ENCODE measurements around the gene TPSG1. TPM values are rescaled to one million over a fixed set of nuclear protein-coding genes. Genes with fewer than 3 reads are reported as not detected.

Gene TPSG1
- total RNA-seq, 1 experiment from 2014 or later: not detected

GRCh38 chr16:1223355-1224214 is 1.5 kb downstream of the TPSG1 start:
- H2AK5ac ChIP-seq (ENCODE audit: insufficient read length, low read length): no peak overlapping the region
- H2BK120ac ChIP-seq (ENCODE audit: low read depth, low read length, poor library complexity, severe bottlenecking): no peak overlapping the region
- no peaks in the 10 kb centered on the region for H3K9me3 ChIP-seq (ENCODE audit: control insufficient read depth, low read depth, low read length)
- peak overlapping the region in 2 of 3 experiments; percentile 74 to 95; a peak in 4 of 7 replicates for H3K27ac Mint-ChIP-seq
- no peak overlapping the region for H2BK20ac ChIP-seq (ENCODE audit: low read depth, low read length, poor library complexity, severe bottlenecking)
- H2BK5ac ChIP-seq (ENCODE audit: insufficient read length, low read length): no peak overlapping the region
- no peak overlapping the region for H4K5ac ChIP-seq (ENCODE audit: insufficient read length, low read depth, low read length)
- H3K4me2 ChIP-seq (ENCODE audit: insufficient read depth, insufficient read length, low read length): no peak overlapping the region
- H2BK15ac ChIP-seq (ENCODE audit: low read depth, low read length): no peak overlapping the region
- no CpG with 5 or more reads among the region's 38 CpGs for WGBS (ENCODE audit: extremely low coverage, insufficient read length, low lambda C conversion rate)
- H3K9me3 Mint-ChIP-seq: peaks cover 0 to 3% of the 10 kb centered on the region in 2 experiments; a peak in 1 of 5 replicates
- H3K79me2 ChIP-seq (ENCODE audit: insufficient read depth, low read length): no peaks in the 10 kb centered on the region
- no peak overlapping the region for H4K8ac ChIP-seq (replicated peaks; ENCODE audit: insufficient read length, low read depth, low read length)
- no peaks in the 10 kb centered on the region for H4K20me1 ChIP-seq (ENCODE audit: control insufficient read depth, insufficient read depth, insufficient read length)
- TF ChIP-seq CTCF (conservative IDR thresholded peaks at IDR 0.05): no peak
- no peaks in the 10 kb centered on the region for H3K27me3 ChIP-seq (ENCODE audit: insufficient read depth, low read length)
- peaks cover 0 to 2% of the 10 kb centered on the region in 2 experiments; a peak in 1 of 4 replicates for H3K4me1 Mint-ChIP-seq
- no peak overlapping the region for H3K14ac ChIP-seq (ENCODE audit: insufficient read depth, low read length)
- no peak overlapping the region for H3K23ac ChIP-seq (ENCODE audit: insufficient read length, low read depth, low read length)
- no peak overlapping the region for H2AFZ ChIP-seq (ENCODE audit: low read length)
- no peak overlapping the region for H4K91ac ChIP-seq (ENCODE audit: insufficient read length, low read depth, low read length)
- no peak overlapping the region for H3K18ac ChIP-seq (ENCODE audit: insufficient read length, low read depth, low read length)
- H3K4ac ChIP-seq (ENCODE audit: low read depth, low read length): no peak overlapping the region
- H3T11ph ChIP-seq (ENCODE audit: low read length): no peak overlapping the region
- H3K4me3 Mint-ChIP-seq: no peak overlapping the region; a peak in 1 of 5 replicates
- H3K9ac ChIP-seq (ENCODE audit: extremely low read depth, insufficient read length, low read length): no peak overlapping the region
- H3K27me3 Mint-ChIP-seq (ENCODE audit: low read depth): peaks cover 12% of the 10 kb centered on the region
- no peaks in the 10 kb centered on the region for H3K79me1 ChIP-seq (ENCODE audit: insufficient read depth, low read depth, low read length, poor library complexity, severe bottlenecking)
- H3K23me2 ChIP-seq (ENCODE audit: insufficient read length, low read depth, low read length, poor library complexity, severe bottlenecking): no peaks in the 10 kb centered on the region
- H3K56ac ChIP-seq (ENCODE audit: insufficient read length, low read depth, low read length): no peak overlapping the region
- peaks cover 5 to 9% (median 9%) of the 10 kb centered on the region in 3 experiments; a peak in 5 of 7 replicates for H3K36me3 Mint-ChIP-seq (ENCODE audit: insufficient read depth in 1 of 3, low read depth in 3 of 3)
- H3K4me1 ChIP-seq (ENCODE audit: insufficient read depth, low read length): no peaks in the 10 kb centered on the region
- H3K27ac ChIP-seq (ENCODE audit: insufficient read length, low read depth, low read length): no peak overlapping the region
- H2BK12ac ChIP-seq (ENCODE audit: insufficient read length, low read depth, low read length): no peak overlapping the region
- DNase-seq: no peak

All from H9 (cell line).